ENCODE data around the gene ZFYVE16. TPM values are rescaled to one million over a fixed set of nuclear protein-coding genes. Genes with fewer than 3 reads are reported as not detected.
A peak's percentile ranks its signal among the peaks of the same experiment; 100 is the strongest.
"Not testable (repeated sequence)": the region's sequence is repeated elsewhere in the genome, so short reads cannot be mapped to it uniquely, and the experiment has no call there.

Gene ZFYVE16
- total RNA-seq, 2 donors from 2014 or later: 37.7 to 45.5 TPM

DNA sequence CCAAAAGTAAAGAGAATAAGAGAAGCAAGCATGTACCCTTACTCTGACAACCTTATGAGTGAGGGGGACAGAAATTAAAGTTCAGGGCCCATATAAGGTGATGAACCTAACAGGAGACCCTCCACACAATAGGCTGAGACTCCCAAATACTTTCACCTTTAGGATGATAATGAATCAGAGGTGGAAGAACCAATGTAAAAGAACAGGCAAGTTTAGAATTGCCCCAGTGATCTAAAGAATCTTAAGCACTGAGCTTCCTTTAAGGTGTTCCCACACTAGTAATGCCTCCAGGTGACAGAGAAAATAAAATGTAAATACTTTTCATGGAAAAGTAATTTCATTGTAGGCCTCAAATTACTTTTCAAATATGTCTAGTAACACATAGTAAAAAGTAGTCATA is 71.8 kb downstream of the ZFYVE16 start:
- DNase-seq (no peak), ATAC-seq (no peak)
- intact Hi-C loops (cut with DNase I): loop anchor here (10.0 kb wide), 2 partner anchors 195 to 715 kb away; no protein-coding TSS in a partner anchor

DNA sequence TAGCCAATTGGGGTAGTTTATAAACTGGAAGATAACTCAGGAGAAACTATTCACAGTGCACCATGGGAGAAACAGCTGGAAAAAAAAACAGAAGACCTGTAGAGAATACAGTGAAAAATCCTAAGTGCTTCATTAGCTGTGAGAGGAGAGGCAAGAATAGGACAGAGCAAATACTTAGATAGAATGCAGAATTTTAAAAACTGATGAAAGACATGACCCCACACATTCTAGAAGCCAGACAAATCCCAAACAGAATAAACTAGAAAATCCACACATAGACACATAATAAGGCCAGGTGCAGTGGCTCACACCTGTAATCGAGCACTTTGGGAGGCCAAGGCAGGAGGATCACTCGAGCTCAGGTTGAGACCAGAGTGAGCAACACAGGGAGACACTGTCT is 72.5 kb downstream of the ZFYVE16 start:
- intact Hi-C loops (cut with DNase I): loop anchor here (10.0 kb wide), 2 partner anchors 194 to 714 kb away; no protein-coding TSS in a partner anchor
- ATAC-seq (no peak), DNase-seq (no peak)

DNA sequence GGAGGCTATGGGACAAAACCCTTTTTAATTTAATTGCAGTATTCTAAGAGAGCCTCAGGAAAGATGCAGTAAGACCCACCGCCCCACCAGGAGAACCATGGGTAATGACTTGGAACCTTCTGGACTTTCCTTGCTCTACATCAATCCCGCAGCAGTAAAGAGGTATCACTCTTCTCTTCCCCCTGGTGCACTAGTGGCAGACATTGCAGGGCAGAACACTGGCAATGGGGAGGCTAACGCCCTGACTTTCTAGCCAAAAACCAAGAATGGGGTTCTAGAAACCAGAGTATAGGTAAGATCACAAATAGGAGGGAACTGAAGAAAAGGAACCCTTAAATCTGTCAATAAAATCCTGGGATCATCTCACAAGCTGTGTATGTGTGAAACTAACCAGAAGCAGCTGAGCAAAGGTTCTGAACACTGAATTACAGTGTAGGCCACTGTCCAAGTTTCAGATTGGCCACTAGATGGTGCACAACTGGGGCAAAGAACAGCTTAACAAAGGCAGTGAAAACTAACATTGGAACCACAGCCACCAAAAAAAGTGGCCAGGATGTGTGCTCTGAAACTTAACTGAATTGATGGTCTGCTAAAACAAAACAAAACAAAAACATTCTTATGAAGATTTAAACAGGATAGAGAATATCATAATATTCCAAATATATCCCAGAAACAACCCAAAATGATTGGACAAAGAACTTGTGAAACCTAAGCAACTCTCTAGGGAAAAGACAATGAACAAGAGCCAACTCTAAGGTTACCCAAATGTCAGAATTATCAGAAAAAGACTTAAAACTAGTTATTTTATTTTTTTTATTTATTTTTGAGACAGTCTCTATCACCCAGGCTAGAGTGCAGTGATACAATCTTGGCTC is 73.4 kb downstream of the ZFYVE16 start:
- ATAC-seq (peak; percentile 67 to 73), DNase-seq (no peak)
- intact Hi-C loops (cut with DNase I): loop anchor here (10.0 kb wide), 2 partner anchors 194 to 714 kb away; no protein-coding TSS in a partner anchor

DNA sequence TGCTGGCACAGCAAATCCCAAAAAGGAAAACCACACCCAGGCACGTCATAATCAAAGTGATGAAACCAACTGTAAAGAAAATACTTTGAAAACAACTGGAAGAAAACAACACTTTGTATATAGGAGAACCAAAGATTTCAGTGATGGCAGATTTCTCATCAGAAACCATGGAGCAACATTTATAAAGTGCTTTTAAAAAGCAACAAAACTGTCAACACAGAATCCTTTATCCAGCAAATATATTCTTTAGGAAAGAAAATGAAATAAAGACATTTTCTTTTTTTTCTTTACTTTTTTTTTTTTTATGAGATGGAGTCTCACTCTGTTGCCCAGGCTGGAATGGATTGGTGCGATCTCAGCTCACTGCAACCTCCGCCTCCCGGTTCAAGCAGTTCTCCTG is 74.7 kb downstream of the ZFYVE16 start:
- intact Hi-C loops (cut with DNase I): loop anchor here (10.0 kb wide), 2 partner anchors 192 to 712 kb away; no protein-coding TSS in a partner anchor
- ATAC-seq: no peak
- DNase-seq: no peak

DNA sequence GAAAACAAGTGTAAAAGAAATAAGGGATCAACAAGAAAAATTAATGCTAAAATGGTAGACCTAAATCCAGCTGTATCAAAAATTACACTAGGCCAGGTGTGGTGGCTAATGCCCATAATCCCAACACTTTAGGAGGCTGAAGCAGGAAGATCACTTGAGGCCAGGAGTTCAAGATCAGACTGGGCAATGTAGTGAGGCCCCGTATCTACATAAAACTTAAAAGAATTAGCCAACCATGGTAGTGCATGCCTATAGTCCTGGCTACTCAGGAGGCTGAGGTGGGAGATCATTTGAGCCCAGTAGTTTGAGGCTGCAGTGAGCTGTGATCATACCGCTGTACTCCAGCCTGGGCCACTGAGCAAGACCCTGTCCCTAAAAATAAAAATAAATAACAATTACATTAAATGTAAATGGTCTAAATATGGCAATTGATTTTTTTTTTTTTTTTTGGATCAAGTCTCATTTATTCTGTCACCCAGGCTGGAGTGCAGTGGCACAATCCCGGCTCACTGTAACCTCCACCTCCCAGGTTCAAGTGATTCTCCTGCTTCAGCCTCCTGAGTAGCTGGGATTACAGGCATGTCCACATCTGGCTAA is 75.9 kb downstream of the ZFYVE16 start:
- DNase-seq (no peak), ATAC-seq (no peak)
- intact Hi-C loops (cut with DNase I): loop anchor here (10.0 kb wide), 2 partner anchors 191 to 711 kb away; no protein-coding TSS in a partner anchor

DNA sequence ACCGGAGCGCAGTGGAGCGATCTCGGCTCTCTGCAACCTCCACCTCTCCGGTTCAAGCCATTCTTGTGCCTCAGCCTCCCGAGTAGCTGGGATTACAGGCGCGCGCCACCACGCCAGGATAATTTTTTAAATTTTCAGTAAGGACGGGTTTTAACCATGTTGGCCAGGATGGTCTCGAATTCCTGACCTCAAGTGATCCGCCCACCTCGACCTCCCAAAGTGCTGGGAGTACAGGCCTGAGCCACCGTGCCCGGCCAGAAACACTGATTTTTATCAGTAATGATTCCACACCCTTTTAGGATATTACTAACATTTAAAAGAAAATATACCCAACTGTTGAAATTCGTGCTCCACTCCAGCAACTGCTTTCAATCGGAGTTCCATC is 79.6 kb downstream of the ZFYVE16 start:
- intact Hi-C loops (cut with DNase I): loop anchor here (10.0 kb wide), 2 partner anchors 187 to 707 kb away; no protein-coding TSS in a partner anchor

DNA sequence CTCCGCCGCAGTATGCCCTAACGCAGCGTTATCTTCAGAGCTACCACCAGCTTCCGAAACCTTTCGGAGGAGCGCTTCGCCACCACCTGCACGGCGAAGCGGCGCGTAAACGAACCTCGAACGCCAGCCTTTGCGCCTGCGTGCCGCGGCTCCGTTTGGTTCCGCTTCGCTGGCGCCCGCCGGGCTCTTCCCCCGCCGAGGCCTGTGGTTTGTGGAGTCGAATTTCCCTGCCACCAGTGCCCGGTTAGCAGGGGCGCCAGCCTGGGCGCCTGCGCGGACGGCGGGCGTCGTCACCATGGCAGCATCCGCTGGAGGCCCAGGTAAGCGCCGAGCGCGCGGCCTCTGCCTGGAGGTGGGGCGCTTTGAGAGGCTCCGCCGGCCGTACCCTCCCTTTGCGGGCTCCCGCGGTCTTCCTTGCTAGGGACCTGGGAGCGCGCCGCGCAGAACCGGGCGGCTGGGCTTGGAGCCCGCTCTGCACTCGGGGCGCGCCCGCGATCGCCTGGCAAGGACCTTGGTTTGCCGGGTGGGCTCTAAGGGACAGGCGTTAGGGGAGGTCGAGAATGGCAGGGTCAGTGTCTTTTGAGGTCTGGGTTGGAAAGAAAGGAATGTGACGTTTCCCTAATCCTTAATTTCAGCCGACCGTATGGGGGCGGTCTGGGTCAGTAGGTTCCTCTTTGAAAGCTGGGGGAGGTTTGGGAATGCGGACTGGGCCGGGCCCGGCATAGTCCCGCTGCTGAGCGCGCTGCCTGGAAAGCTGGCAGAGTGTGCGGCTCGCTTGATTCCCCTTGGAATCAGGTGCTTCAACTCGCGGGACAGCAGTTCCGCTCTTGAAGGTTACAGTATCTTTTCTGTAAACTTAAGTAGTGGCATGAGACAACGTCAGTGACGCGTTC is 80.2 kb downstream of the ZFYVE16 start, which contains the start of gene FAM151B:
TSS of gene FAM151B (plus strand) at position 272 of the 893 bp plus-strand sequence. CDS start at position 296, 24 bp downstream.
- intact Hi-C loops (cut with DNase I): loop anchor here (10.0 kb wide), 2 partner anchors 187 to 707 kb away; no protein-coding TSS in a partner anchor
- DNase-seq: peak; percentile 85
- ATAC-seq: peak; percentile 95 to 97

More for the DNA sequence above, 79.6 kb downstream of the ZFYVE16 start:
- ATAC-seq (no peak), DNase-seq (no peak)

DNA sequence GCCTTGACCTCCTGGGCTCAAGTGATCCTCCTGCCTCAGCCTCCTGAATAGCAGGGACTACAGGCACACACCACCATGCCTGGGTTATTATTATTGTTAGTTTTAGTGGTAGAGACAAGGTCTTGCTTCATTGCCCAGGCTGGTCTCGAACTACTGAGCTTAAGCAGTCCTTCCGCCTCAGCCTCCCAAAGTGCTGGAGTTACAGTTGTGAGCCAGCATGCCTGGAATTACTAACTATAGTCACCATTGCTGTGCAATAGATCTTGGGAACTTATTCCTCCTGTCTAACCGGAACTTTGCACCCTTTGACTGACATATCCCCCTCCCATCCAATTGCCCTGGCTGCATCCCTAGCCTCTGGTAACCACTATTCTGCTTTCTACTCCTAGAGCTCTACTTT is 83.4 kb downstream of the ZFYVE16 start:
- DNase-seq: no peak
- intact Hi-C loops (cut with DNase I): loop anchor here in 1 of 2 donors (10.0 kb wide), 1 partner anchor 184 kb away; no protein-coding TSS in a partner anchor
- no peak for ATAC-seq

DNA sequence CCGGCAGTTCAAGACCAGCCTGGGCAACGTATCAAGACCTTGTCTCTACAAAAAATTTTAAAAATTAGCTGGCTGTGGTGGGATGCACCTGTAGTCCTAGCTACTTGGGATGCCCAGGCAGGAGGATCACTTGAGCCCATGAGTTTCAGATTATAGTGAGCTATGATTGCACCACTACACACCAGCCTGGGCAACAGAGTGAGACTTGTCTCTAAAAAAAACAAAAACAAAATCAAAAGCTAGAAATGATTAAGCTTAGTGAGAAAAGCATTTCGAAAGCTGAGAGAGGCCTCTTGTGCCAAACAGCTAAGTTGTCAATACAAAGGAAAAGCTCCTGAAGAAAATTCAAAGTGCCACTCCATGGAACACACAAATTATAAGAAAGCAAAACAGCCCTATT is 84.9 kb downstream of the ZFYVE16 start:
- DNase-seq (no peak), ATAC-seq (no peak)
- intact Hi-C loops (cut with DNase I): loop anchor here in 1 of 2 donors (10.0 kb wide), 1 partner anchor 182 kb away; no protein-coding TSS in a partner anchor

DNA sequence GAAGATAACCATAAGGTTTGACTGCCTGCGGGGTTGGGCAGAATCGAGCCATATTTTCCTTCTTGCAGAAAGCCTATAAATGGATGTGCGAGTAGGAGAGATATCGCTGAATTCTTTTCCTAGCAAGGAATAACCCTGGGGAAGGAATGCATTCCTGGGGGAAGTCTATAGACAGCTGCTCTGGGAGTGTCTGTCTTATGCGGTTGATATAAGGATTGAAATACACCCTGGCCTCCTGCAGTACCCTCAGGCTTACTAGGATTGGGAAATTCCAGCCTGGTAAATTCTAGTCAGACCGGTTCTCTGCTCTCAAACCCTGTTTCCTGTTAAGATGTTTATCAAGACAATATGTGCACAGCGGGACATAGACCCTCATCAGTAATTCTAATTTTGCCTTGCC is 85.6 kb downstream of the ZFYVE16 start:
- ATAC-seq, DNase-seq: not testable (repeated sequence)
- intact Hi-C loops (cut with DNase I): loop anchor here in 1 of 2 donors (10.0 kb wide), 1 partner anchor 181 kb away; no protein-coding TSS in a partner anchor

DNA sequence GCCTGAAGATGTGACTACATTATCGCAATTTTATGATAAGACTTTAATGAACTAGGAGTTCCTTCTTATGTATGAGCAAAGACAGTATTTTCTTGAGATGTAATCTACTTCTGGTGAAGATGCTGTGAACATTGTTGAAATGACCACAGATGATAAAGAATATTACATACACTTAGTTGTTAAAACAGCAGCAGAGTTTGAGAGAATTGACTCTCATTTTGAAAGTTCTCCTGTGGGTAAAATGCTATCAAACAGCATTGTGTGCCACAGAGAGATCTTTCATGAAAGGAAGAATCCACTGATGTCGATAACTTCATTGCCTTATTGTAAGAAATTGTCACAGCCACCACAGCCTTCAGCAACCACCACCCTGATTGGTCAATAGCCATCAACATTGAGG is 88.0 kb downstream of the ZFYVE16 start:
- ATAC-seq (no peak), DNase-seq (no peak)
- intact Hi-C loops (cut with DNase I): loop anchor here in 1 of 2 donors (10.0 kb wide), 1 partner anchor 179 kb away; no protein-coding TSS in a partner anchor

DNA sequence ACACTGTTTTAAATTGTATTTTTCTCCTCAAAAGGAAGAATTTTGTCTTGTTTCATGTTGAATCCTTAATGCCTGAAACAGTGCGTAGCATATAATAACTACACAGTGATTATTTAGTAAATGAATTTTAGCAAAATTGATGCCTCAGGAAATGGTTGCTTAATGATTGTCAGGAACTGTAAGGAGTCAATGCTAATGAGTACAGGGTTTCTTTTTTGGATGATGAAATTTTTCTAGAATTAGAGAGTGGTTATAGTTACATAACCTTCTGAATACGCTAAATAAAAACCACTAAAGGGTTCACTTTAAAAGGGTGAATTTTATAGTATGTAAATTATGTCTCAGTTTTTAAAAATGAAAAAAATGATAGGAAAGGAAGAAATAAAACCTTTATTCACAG is 94.9 kb downstream of the ZFYVE16 start:
- intact Hi-C loops (cut with DNase I): no loop called here
- ATAC-seq (no peak), DNase-seq (no peak)

DNA sequence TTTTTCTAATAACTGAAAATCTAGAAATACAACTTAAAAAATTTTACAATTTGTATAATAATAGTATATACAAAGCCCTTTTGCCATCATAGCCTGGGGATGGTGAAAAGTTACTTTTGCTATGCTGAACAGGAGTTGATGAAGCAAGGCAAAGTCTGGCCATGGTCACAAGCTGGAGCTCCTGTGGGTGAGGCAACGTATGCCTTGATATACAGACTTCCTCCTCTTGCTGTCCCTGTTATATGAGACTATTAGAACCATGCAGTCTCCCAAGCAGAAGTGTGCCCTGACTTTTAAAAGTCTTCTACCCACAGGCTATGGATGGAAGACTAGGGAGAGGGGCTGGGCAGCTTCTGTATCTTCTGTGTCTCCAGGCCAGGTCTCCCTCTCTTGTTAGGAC is 95.8 kb downstream of the ZFYVE16 start:
- DNase-seq (no peak), ATAC-seq (peak in 1 of 2 donors; percentile 34)
- intact Hi-C loops (cut with DNase I): no loop called here

DNA sequence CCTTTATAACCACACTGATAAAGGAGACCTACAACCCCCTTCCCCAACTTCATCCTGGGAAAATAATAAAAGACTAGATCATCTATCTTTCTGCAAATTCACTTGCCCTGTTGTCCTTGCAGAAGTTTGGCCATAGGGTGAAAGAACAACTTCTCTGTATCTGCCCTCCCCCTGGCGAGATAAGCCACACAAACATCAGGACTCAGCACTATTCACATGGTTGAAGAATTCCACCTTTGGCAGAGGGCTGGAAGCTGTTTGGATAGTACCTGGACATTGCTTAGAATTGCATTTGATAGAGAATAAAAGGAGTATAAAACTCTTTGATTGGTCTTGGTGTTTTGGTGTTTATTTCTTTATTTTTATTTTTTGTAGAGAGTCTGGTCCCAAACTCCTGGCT is 97.0 kb downstream of the ZFYVE16 start:
- intact Hi-C loops (cut with DNase I): no loop called here
- ATAC-seq: no peak
- no peak for DNase-seq

DNA sequence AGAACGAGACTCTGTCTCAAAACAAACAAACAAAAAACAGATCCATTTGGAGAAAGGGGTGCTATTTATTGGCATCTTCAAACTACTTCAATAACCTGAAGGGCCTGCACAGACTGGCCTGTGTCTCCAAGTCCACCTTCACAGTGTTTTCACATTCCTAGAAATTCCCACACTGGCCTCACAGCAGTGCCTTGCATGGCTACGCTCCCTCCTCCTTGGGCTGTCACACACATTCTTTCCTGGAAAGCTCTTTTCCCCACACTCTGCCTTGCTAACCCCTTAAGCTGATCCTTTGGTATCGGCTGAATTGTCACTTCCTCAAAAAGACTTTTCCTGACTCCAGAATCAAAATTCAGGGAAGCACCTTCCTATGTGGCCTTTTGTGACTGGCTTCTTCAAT is 99.8 kb downstream of the ZFYVE16 start:
- ATAC-seq: no peak
- intact Hi-C loops (cut with DNase I): no loop called here
- DNase-seq: no peak

DNA sequence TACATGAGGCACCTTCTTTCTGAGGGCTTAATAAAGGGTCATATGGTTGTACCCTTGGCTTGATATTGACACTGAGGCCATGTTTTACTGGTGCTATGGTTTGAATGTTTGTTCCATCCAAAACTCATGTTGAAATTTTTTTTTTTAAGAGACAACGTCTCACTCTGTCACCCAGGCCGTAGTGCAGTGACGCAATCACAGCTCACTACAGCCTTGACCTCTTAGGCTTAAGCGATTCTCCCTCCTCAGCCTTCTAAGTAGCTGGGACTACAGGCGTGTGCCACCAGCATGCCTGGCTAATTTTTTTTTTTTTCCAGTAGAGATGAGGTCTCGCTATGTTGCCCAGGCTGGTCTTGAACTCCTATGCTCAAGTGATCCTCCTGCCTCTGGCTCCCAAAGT is 101.0 kb downstream of the ZFYVE16 start:
- ATAC-seq: no peak
- no peak for DNase-seq
- intact Hi-C loops (cut with DNase I): no loop called here

DNA sequence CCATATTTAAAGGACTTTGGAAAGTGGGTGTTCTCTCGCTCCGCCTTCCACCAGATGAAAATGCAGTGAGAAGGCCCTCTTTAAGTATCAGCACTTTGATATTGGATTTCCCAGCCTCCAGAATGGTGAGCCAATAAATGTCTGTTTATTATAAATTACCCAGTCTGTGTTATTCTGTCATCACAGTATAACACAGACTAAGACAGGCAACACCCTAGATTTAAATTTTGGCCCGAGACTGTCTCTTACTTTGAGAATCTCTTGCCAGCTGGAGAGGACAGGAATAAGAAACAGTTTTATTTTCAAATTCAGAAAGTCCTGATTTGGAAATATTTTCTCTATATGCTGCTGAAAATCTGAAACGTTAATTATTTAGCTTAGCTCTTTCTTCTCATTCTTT is 101.5 kb downstream of the ZFYVE16 start:
- DNase-seq (no peak), ATAC-seq (no peak)
- intact Hi-C loops (cut with DNase I): no loop called here

DNA sequence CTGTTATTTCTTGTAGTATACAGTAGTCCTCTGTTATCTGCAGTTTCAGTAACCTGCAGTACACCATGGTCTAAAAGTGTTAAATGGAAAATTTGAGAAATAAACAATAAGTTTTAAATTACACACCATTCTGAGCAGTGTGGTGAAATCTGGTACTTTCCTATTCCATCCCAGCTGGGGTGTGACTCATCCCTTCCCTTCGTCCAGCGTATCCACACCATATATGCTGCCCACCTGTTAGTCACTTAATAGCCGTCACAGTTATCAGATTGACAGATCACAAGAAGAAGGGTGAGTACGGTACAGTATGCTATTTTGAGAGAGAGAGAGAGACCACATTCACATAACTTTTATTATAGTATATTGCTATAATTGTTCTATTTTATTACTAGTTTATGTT is 109.0 kb downstream of the ZFYVE16 start:
- no peak for ATAC-seq
- no peak for DNase-seq
- intact Hi-C loops (cut with DNase I): no loop called here
